ENCODE measurements around the gene ZFP36L1. TPM values are rescaled to one million over a fixed set of nuclear protein-coding genes. Genes with fewer than 3 reads are reported as not detected.
A peak's percentile ranks its signal among the peaks of the same experiment; 100 is the strongest.

ZFP36L1 gene
- total and polyA plus RNA-seq, 7 donors = 45.4 to 225 (median 117) TPM

DNA sequence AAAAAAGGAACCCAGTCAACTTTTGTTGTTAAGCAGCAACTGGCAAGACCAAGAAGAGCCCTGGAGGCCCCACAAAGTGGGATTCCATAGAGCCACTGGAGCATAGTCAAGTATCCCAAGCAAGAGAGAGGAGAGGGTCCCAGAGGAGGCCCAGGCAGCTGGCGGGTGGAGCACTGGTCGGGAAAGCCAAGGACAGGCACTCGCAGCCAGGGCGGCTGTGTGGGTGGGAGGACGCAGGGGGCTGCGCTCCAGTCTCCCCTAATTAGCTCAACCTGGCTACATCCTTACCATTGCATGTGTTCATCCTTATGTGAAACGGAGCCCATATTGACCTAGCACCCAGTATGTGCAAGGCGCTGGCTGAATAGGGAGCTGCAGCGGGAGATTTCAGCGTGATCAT, 18.3 kb upstream of the ZFP36L1 start:
- Histone ChIP-seq H3K27ac (no peak overlapping the region), H3K27me3 (ENCODE audit: insufficient read depth in 3 of 3, low read length in 2 of 3) (no peaks in the 10 kb centered on the region), H3K4me1 (peaks cover 37% of the 10 kb centered on the region), H3K4me3 (no peak overlapping the region), H3K36me3 (ENCODE audit: insufficient read depth in 1 of 2, low read depth in 1 of 2) (no peaks in the 10 kb centered on the region), H3K9me3 (no peaks in the 10 kb centered on the region)
- no peak for ATAC-seq
- DNase-seq = peak in 1 of 2 donors; percentile 60
- 79 to 84% (median 79%) methylated on average over 10 of the region's 10 CpGs for WGBS, 3 donors
- intact Hi-C loops (cut with DNase I) = loop anchor here in 1 of 2 donors (10.0 kb wide), 1 partner anchor 436 kb away; no protein-coding TSS in a partner anchor
- TF ChIP-seq, protein P1, sequence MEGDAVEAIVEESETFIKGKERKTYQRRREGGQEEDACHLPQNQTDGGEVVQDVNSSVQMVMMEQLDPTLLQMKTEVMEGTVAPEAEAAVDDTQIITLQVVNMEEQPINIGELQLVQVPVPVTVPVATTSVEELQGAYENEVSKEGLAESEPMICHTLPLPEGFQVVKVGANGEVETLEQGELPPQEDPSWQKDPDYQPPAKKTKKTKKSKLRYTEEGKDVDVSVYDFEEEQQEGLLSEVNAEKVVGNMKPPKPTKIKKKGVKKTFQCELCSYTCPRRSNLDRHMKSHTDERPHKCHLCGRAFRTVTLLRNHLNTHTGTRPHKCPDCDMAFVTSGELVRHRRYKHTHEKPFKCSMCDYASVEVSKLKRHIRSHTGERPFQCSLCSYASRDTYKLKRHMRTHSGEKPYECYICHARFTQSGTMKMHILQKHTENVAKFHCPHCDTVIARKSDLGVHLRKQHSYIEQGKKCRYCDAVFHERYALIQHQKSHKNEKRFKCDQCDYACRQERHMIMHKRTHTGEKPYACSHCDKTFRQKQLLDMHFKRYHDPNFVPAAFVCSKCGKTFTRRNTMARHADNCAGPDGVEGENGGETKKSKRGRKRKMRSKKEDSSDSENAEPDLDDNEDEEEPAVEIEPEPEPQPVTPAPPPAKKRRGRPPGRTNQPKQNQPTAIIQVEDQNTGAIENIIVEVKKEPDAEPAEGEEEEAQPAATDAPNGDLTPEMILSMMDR (IDR thresholded peaks at IDR 0.05) = no peak

DNA sequence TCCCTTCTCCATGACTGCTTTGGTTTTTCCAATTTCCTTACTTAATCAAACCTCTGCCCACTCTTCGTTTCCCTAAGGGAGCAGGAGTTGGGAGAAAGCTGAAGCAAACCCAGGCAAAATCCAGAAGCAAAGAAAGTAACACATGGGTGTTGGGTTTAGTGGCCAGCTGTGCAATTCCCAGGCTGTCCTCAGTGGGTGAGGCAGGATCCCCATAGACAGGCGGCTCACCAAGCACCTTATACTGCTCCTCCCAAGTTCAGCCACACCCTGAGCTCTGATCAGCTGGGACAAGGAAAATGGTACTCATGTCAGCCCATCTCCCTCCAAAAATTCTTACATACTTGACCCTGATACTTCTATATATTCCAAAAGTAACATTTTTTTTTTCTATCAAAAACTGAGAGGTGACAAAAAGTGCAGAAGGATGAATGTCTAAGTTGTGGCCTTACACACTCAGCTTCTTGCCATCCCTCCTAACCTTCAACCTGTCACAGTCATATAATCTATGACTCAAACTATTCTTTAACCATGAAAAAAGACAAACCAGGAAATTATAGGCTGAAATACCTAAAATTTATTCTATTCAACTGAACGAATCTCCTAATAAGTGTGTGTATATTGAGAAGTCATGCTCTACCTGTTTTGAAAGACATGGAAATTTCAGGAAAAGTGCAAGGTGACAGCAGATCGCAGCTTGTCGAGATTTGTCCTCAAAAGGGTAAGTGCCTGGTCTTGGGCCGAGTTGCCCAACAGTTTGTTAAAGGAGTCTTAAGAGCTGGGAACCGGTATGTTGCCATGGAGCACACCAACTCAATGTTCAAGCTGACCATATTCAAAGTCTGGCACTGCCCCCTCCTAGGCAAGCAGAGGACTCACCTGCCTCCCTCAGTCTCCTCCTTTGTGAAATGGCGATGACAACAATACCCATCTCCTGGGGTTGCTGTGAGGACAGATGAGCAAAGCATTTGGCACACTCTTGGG, 17.6 kb upstream of the ZFP36L1 start:
- WGBS, 3 donors = 86 to 94% (median 90%) methylated on average over 8 of the region's 8 CpGs
- Histone ChIP-seq H3K4me3 (no peak overlapping the region), H3K36me3 (ENCODE audit: insufficient read depth in 1 of 2, low read depth in 1 of 2) (no peaks in the 10 kb centered on the region), H3K27me3 (ENCODE audit: insufficient read depth in 3 of 3, low read length in 2 of 3) (no peaks in the 10 kb centered on the region), H3K4me1 (peaks cover 35% of the 10 kb centered on the region), H3K9me3 (no peaks in the 10 kb centered on the region), H3K27ac (no peak overlapping the region)
- intact Hi-C loops (cut with DNase I) = loop anchor here in 1 of 2 donors (10.0 kb wide), 1 partner anchor 436 kb away; no protein-coding TSS in a partner anchor
- no peak for ATAC-seq
- no peak for DNase-seq
- TF ChIP-seq, protein P1 (IDR thresholded peaks at IDR 0.05) = no peak

DNA sequence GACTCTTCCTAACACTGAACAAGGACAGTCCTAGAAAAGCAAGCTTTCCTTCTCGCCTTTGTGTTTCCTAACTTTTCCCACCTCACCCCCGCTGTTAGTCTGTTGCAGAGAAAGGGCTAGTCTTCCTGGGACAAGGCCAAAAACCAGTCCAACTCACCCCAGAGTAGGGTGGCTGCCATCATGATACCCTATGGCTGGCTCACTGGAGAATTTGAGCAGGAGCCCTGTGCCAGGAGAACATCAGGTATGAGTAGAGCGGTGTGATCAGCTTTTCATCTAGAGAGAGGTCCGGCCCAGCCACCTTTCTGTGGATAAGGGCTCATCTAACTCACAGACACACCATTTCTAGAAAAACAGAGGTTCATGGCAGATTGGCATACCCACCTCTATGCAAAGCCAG, 16.7 kb upstream of the ZFP36L1 start:
- Histone ChIP-seq H3K4me1 (peaks cover 28% of the 10 kb centered on the region), H3K36me3 (ENCODE audit: insufficient read depth in 1 of 2, low read depth in 1 of 2) (no peaks in the 10 kb centered on the region), H3K27ac (peak overlapping the region; percentile 36), H3K27me3 (ENCODE audit: insufficient read depth in 3 of 3, low read length in 2 of 3) (no peaks in the 10 kb centered on the region), H3K9me3 (no peaks in the 10 kb centered on the region), H3K4me3 (no peak overlapping the region)
- ATAC-seq = no peak
- WGBS, 3 donors = 94 to 97% (median 95%) methylated on average over 4 of the region's 4 CpGs
- TF ChIP-seq, protein P1 (IDR thresholded peaks at IDR 0.05) = no peak
- intact Hi-C loops (cut with DNase I) = loop anchor here in 1 of 2 donors (5.0 kb wide), 1 partner anchor 732 kb away; no protein-coding TSS in a partner anchor
- DNase-seq = no peak

DNA sequence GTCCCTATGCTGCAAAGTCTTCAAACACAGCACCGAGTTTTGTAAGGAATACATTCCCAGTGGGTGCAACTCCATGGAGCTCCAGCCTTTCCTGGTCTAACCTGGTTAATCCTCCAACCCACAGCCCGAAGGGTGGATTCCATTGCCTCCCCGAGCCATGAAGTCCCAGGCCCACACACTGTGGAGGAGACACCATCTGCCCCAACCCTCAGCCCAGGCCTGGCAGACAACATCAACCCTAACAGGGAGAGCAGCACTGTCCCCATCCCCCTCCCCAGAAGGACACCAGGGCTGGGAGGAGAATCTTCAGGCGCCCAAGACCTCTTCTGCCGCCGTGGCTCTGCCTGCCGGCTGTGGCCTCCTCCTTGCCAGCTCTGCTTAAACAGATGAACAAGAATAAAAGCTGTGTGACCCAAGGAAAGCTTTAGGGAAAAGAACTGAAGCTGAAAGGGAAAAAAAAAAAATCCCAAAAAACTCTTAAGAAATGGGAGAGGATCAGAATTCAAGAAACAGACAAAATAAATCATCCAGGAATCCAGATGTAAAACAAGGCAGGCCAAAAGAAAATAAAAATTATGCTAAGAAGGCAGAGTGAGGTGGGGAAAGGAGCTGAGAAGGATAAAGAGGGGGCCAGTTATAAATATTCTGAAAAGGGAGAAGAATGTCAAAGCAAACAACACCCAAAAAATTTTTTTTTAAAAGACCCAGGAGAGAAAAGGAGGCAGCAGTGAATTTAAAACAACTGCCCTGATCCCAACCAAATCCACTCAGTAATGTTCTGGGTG, 16.0 kb upstream of the ZFP36L1 start:
- ATAC-seq (no peak), DNase-seq (peak in 1 of 2 donors; percentile 46)
- Histone ChIP-seq H3K36me3 (ENCODE audit: insufficient read depth in 1 of 2, low read depth in 1 of 2) (no peaks in the 10 kb centered on the region), H3K27ac (peak overlapping the region; percentile 36), H3K9me3 (no peaks in the 10 kb centered on the region), H3K27me3 (ENCODE audit: insufficient read depth in 3 of 3, low read length in 2 of 3) (no peaks in the 10 kb centered on the region), H3K4me3 (no peak overlapping the region), H3K4me1 (peaks cover 22% of the 10 kb centered on the region)
- TF ChIP-seq, protein P1 (IDR thresholded peaks at IDR 0.05) = no peak
- 67 to 73% (median 70%) methylated on average over 7 of the region's 7 CpGs for WGBS, 3 donors
- intact Hi-C loops (cut with DNase I) = loop anchor here in 1 of 2 donors (5.0 kb wide), 1 partner anchor 732 kb away; no protein-coding TSS in a partner anchor
